H9 (cell line): ENCODE results near the gene POFUT2. TPM values are rescaled to one million over a fixed set of nuclear protein-coding genes. Genes with fewer than 3 reads are reported as not detected.

ENCODE experiments used
- DNase-seq: peaks from one replicate; pipeline ENCODE4 v3.0.0-alpha.2; 2017
- H2AFZ ChIP-seq: one replicate; pipeline ENCODE4 v1.6.1; 2013; ENCODE audit warnings: mild to moderate bottlenecking, low read length, control low read depth, moderate library complexity
- H2AK5ac ChIP-seq: 2 replicates; pipeline ENCODE4 v1.6.1; 2013; ENCODE audit warnings: low read length, control low read depth, mixed read lengths; ENCODE audit not compliant: insufficient read length
- H2BK120ac ChIP-seq: one replicate; pipeline ENCODE4 v1.6.1; 2013; ENCODE audit warnings: low read depth, mild to moderate bottlenecking, low read length, control low read depth, inconsistent platforms; ENCODE audit not compliant: poor library complexity, severe bottlenecking
- H2BK12ac ChIP-seq: 2 replicates; pipeline ENCODE4 v1.6.1; 2013; ENCODE audit warnings: low read length, control low read depth, mixed read lengths, low read depth; ENCODE audit not compliant: insufficient read length
- H2BK15ac ChIP-seq: 2 replicates; pipeline ENCODE4 v1.6.1; 2013; ENCODE audit warnings: low read depth, low read length, control low read depth
- H2BK20ac ChIP-seq: one replicate; pipeline ENCODE4 v1.6.1; 2013; ENCODE audit warnings: low read depth, mild to moderate bottlenecking, low read length, control low read depth, inconsistent platforms; ENCODE audit not compliant: poor library complexity, severe bottlenecking
- H2BK5ac ChIP-seq: 2 replicates; pipeline ENCODE4 v1.6.1; 2013; ENCODE audit warnings: low read length, control low read depth, mixed read lengths; ENCODE audit not compliant: insufficient read length
- H3K14ac ChIP-seq: 2 replicates; pipeline ENCODE4 v1.6.1; 2013; ENCODE audit warnings: low read length, control low read depth; ENCODE audit not compliant: insufficient read depth
- H3K18ac ChIP-seq: 2 replicates; pipeline ENCODE4 v1.6.1; 2013; ENCODE audit warnings: low read depth, mild to moderate bottlenecking, mixed read lengths, low read length, control low read depth; ENCODE audit not compliant: insufficient read length
- H3K23ac ChIP-seq: 2 replicates; pipeline ENCODE4 v1.6.1; 2013; ENCODE audit warnings: low read length, control low read depth, mixed read lengths, low read depth; ENCODE audit not compliant: insufficient read length
- H3K23me2 ChIP-seq: 2 replicates; pipeline ENCODE4 v1.6.1; 2013; ENCODE audit warnings: low read depth, mild to moderate bottlenecking, mixed read lengths, low read length, control low read depth; ENCODE audit not compliant: insufficient read length, poor library complexity, severe bottlenecking
- H3K27ac ChIP-seq: 2 replicates; pipeline ENCODE4 v1.5.1; 2013; ENCODE audit warnings: low read length, control low read depth, mixed read lengths, low read depth; ENCODE audit not compliant: insufficient read length
- H3K27me3 ChIP-seq: 2 replicates; pipeline ENCODE4 v1.6.1; 2013; ENCODE audit warnings: low read length, control low read depth, inconsistent platforms; ENCODE audit not compliant: insufficient read depth
- H3K4ac ChIP-seq: 2 replicates; pipeline ENCODE4 v1.6.1; 2013; ENCODE audit warnings: low read depth, mild to moderate bottlenecking, control low read depth, inconsistent platforms, low read length, moderate library complexity
- H3K4me1 ChIP-seq: 2 replicates; pipeline ENCODE4 v1.6.1; 2013; ENCODE audit warnings: low read length, control low read depth, inconsistent platforms; ENCODE audit not compliant: insufficient read depth
- H3K4me2 ChIP-seq: 2 replicates; pipeline ENCODE4 v1.6.1; 2013; ENCODE audit warnings: low read length, control low read depth, mixed read lengths; ENCODE audit not compliant: insufficient read length, insufficient read depth
- H3K56ac ChIP-seq: 2 replicates; pipeline ENCODE4 v1.6.1; 2013; ENCODE audit warnings: low read depth, mild to moderate bottlenecking, mixed read lengths, low read length, control low read depth; ENCODE audit not compliant: insufficient read length
- H3K79me1 ChIP-seq: 2 replicates; pipeline ENCODE4 v1.6.1; 2013; ENCODE audit warnings: low read depth, mild to moderate bottlenecking, moderate library complexity, low read length, control low read depth, inconsistent platforms; ENCODE audit not compliant: insufficient read depth, poor library complexity, severe bottlenecking
- H3K79me2 ChIP-seq: 2 replicates; pipeline ENCODE4 v1.6.1; 2013; ENCODE audit warnings: low read length, control low read depth, inconsistent platforms; ENCODE audit not compliant: insufficient read depth
- H3K9ac ChIP-seq: 2 replicates; pipeline ENCODE4 v1.6.1; 2013; ENCODE audit warnings: low read length, control low read depth, mixed read lengths; ENCODE audit not compliant: insufficient read length; ENCODE audit errors: extremely low read depth
- H3K9me3 ChIP-seq: one replicate; pipeline ENCODE4 v1.6.1; 2013; ENCODE audit warnings: low read depth, low read length, inconsistent platforms; ENCODE audit not compliant: control insufficient read depth
- H3T11ph ChIP-seq: one replicate; pipeline ENCODE4 v1.6.1; 2013; ENCODE audit warnings: mild to moderate bottlenecking, low read length, control low read depth, inconsistent platforms
- H4K20me1 ChIP-seq: one replicate; pipeline ENCODE4 v1.6.1; 2013; ENCODE audit not compliant: control insufficient read depth, insufficient read length, insufficient read depth
- H4K5ac ChIP-seq: 2 replicates; pipeline ENCODE4 v1.6.1; 2013; ENCODE audit warnings: low read depth, mild to moderate bottlenecking, mixed read lengths, low read length, control low read depth; ENCODE audit not compliant: insufficient read length
- H4K8ac ChIP-seq: replicated peaks from 2 replicates; pipeline ENCODE4 v1.6.1; 2013; ENCODE audit warnings: low read length, control low read depth, mixed read lengths, low read depth; ENCODE audit not compliant: insufficient read length
- H4K91ac ChIP-seq: 2 replicates; pipeline ENCODE4 v1.6.1; 2013; ENCODE audit warnings: low read depth, mild to moderate bottlenecking, moderate library complexity, mixed read lengths, low read length, control low read depth; ENCODE audit not compliant: insufficient read length
- H3K27ac Mint-ChIP-seq, 3 experiments: 2 replicates in 2 of 3; 3 replicates in 1 of 3; pipeline ENCODE4 v1.8.0; 2020 to 2021; ENCODE audit warnings: mixed read lengths in 3 of 3, mild to moderate bottlenecking in 1 of 3, moderate library complexity in 1 of 3
- H3K27me3 Mint-ChIP-seq: 2 replicates; pipeline ENCODE4 v1.8.0; 2021; ENCODE audit warnings: low read depth, mild to moderate bottlenecking, moderate library complexity, mixed read lengths
- H3K36me3 Mint-ChIP-seq, 3 experiments: 2 replicates in 2 of 3; 3 replicates in 1 of 3; pipeline ENCODE4 v1.8.0; 2020 to 2021; ENCODE audit warnings: low read depth in 3 of 3, mixed read lengths in 3 of 3; ENCODE audit not compliant: insufficient read depth in 1 of 3
- H3K4me1 Mint-ChIP-seq, 2 experiments: 2 replicates each; pipeline ENCODE4 v1.8.0; 2020; ENCODE audit warnings: mixed read lengths in 2 of 2
- H3K4me3 Mint-ChIP-seq, 2 experiments: 2 replicates in 1 of 2; 3 replicates in 1 of 2; pipeline ENCODE4 v1.8.0; 2020 to 2021; ENCODE audit warnings: mild to moderate bottlenecking in 2 of 2, mixed read lengths in 2 of 2, moderate library complexity in 1 of 2
- H3K9me3 Mint-ChIP-seq, 2 experiments: 2 replicates in 1 of 2; 3 replicates in 1 of 2; pipeline ENCODE4 v1.8.0; 2020; ENCODE audit warnings: mild to moderate bottlenecking in 2 of 2, mixed read lengths in 2 of 2, moderate library complexity in 1 of 2
- CTCF ChIP-seq: fragments of 200-600 bp; sonication (generic); conservative IDR thresholded peaks from 3 replicates; pipeline ENCODE4 v1.8.0; 2021; ENCODE audit warnings: antibody characterized with exemption, mild to moderate bottlenecking
- WGBS: extraction: QIAGEN DNeasy Blood & Tissue Kit; methylation state at CpG from one replicate; pipeline ENCODE4 v1.1.7; 2013; ENCODE audit warnings: missing lambda C conversion rate, low lambda C conversion rate, mixed read lengths; ENCODE audit not compliant: insufficient read length; ENCODE audit errors: extremely low coverage; 5-methylcytosine and 5-hydroxymethylcytosine counted together
- total RNA-seq: library from RNA; stranded (reverse); gene quantifications from 2 replicates; pipeline ENCODE4 v1.2.1, GENCODE V29; 2021

Gene POFUT2
- total RNA-seq, 1 experiment from 2014 or later, result 34.8 TPM

DNA sequence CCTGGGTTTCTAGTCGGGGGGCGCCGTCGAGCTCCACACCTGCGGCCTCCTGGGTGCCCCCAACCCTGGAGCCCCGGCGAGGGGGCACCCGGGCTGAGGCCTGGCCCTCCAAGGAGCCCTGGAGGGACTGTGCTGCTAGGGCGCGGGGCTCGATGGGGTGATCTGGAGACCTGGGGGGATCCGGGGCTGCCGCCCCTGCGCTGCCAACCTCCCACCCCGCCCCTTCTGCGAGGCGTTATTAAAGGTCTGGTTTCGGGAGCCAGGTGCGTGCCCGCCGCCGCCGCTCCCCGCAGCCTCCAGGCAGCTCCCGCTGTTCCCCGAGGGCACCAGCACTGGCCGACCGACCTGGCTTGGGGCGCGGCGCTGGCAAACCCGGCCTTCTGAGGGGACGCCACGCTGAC is 746 bp upstream of the POFUT2 start:
- Histone ChIP-seq H3K79me1 (no peaks in the 10 kb centered on the region), H3K18ac (no peak overlapping the region), H2BK15ac (no peak overlapping the region), H3K79me2 (no peaks in the 10 kb centered on the region), H3K56ac (no peak overlapping the region), H2BK20ac (no peak overlapping the region), H2AFZ (no peak overlapping the region), H4K5ac (no peak overlapping the region), H3K4ac (no peak overlapping the region), H3K27ac (no peak overlapping the region), H2BK5ac (no peak overlapping the region), H4K8ac (no peak overlapping the region), H3K14ac (no peak overlapping the region), H2AK5ac (no peak overlapping the region), H3K4me1 (no peaks in the 10 kb centered on the region), H4K20me1 (no peaks in the 10 kb centered on the region), H3K27me3 (no peaks in the 10 kb centered on the region), H2BK12ac (no peak overlapping the region), H4K91ac (no peak overlapping the region), H3K23me2 (peaks cover 4% of the 10 kb centered on the region), H3K23ac (no peak overlapping the region), H3T11ph (no peak overlapping the region), H3K4me2 (peak overlapping the region; percentile 5), H3K9ac (no peak overlapping the region), H2BK120ac (no peak overlapping the region), H3K9me3 (no peaks in the 10 kb centered on the region)
- no peak for TF ChIP-seq CTCF
- Mint-ChIP-seq H3K9me3 (no peaks in the 10 kb centered on the region), H3K4me3 (peak overlapping the region; percentile 84 to 89), H3K36me3 (peaks cover 20 to 31% (median 22%) of the 10 kb centered on the region in 3 experiments; a peak in 6 of 7 replicates), H3K27me3 (no peaks in the 10 kb centered on the region), H3K27ac (no peak overlapping the region), H3K4me1 (peaks cover 18 to 20% of the 10 kb centered on the region in 2 experiments)
- peak; percentile 46 for DNase-seq
- WGBS, result no CpG with 5 or more reads among the region's 34 CpGs
